Testis (tissue), 3 donors: ENCODE data around the gene ALDH1A3. TPM values are rescaled to one million over a fixed set of nuclear protein-coding genes. Genes with fewer than 3 reads are reported as not detected.

ENCODE experiments used
- DNase-seq: peaks from one replicate; pipeline ENCODE4 v3.0.0-alpha.2; 2019
- H3K27ac ChIP-seq, 2 donors: fragments of 200-600 bp; sonication (generic); one replicate each; pipeline ENCODE4 v1.5.1; 2019
- H3K27me3 ChIP-seq: fragments of 200-600 bp; sonication (generic); one replicate; pipeline ENCODE4 v1.5.1; 2019
- H3K36me3 ChIP-seq: fragments of 200-600 bp; sonication (generic); one replicate; pipeline ENCODE4 v1.5.1; 2017; ENCODE audit warnings: low read depth; ENCODE audit errors: missing control alignments
- H3K4me1 ChIP-seq: fragments of 200-600 bp; sonication (generic); one replicate; pipeline ENCODE4 v1.5.1; 2019
- H3K4me3 ChIP-seq, 2 donors: fragments of 200-600 bp; sonication (generic); one replicate each; pipeline ENCODE4 v1.5.1; 2017 to 2019
- H3K9me3 ChIP-seq: fragments of 200-600 bp; sonication (generic); one replicate; pipeline ENCODE4 v1.5.1; 2017
- POLR2A ChIP-seq: fragments of 450-650 bp; IDR thresholded peaks from one replicate; pipeline ENCODE4 v1.6.1; 2017; ENCODE audit warnings: antibody characterized with exemption, mild to moderate bottlenecking, moderate library complexity
- WGBS, 2 donors: methylation state at CpG; one replicate each; pipeline ENCODE4 v1.1.5; 2018; 5-methylcytosine and 5-hydroxymethylcytosine counted together
- intact Hi-C: fragments of 100-400 bp; cut with DNase I; formaldehyde crosslinking; loops from one replicate; pipeline ENCODE4 v1.15.1; 2023; ENCODE audit warnings: low total_unique reads
- polyA plus RNA-seq: library from polyadenylated mRNA; stranded (reverse); fragments of 350-450 nt; fragmentation: Illumina TruSeq; extraction: RNeasy Lipid Tissue Mini Kit (QIAGEN cat#74804); gene quantifications from one replicate; pipeline ENCODE4 v1.2.3, GENCODE V29; 2014; ENCODE audit warnings: low read depth, low replicate concordance; ENCODE audit not compliant: insufficient read depth
- total RNA-seq, 2 donors: library from RNA; depleted of rRNA; stranded (reverse); fragments of >200 nt; gene quantifications; one replicate each; pipeline ENCODE4 v1.2.3, GENCODE V29; 2016
- TF ChIP-seq, protein P1 (sequence below), 3 experiments: fragments of 450-650 bp in 2 of 3; fragments of 200-600 bp in 1 of 3; sonication (generic) in 1 of 3; IDR thresholded peaks; one replicate each; pipeline ENCODE4 v1.5.1; 2016 to 2019; ENCODE audit warnings: antibody characterized with exemption in 3 of 3, mild to moderate bottlenecking in 2 of 3, moderate library complexity in 1 of 3

The ALDH1A3 gene
- total and polyA plus RNA-seq, 3 donors from 2014 or later: 29.5 to 69.9 (median 42.5) TPM

DNA sequence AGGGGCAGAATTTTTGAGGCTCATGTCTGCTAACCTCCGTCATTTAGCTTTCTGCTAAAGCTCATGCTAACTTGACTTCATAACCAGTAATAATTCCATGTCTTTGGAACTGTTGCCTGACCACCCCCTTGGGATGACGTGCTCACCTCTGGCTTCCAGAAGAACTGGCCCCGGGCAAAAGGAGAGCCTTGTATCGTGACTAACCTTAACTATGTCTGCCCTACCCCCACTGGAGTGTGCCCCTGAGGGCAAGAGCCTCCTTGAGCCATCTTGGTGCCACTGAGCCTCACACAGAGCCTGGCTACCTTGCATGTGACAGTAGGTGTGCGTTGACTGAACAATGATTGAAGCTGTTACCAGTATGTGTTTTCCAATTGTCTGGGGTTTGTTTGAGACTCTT is 44.3 kb downstream of the ALDH1A3 start:
- H3K36me3 ChIP-seq: no peaks in the 10 kb centered on the region
- intact Hi-C loops: no loop called here
- no peak for TF ChIP-seq POLR2A

DNA sequence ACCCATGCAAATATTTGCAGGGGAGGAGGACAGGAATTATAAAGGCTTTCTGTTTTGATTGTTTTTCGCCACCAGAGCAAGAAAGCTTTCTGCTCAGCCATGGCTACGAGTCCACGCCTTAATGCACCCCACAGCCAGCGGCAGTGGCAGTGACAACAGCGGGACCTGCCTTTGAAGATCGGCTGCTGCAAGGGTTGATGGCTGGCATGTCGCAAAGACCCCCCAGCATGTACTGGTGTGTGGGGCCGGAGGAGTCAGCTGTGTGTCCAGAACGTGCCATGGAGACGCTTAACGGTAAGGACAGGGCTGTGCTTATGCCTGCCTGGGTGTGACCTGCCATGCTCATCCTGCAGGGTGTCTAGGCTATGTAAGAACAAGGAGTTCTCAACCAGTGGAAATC is 44.8 kb downstream of the ALDH1A3 start:
- intact Hi-C loops: no loop called here

More for the DNA sequence above, 44.3 kb downstream of the ALDH1A3 start:
- no peak overlapping the region for H3K27ac ChIP-seq
- H3K27me3 ChIP-seq: no peaks in the 10 kb centered on the region
- 91 to 97% methylated on average over 5 of the region's 5 CpGs for WGBS, 2 donors
- peaks cover 17% of the 10 kb centered on the region for H3K4me1 ChIP-seq
- H3K9me3 ChIP-seq: no peaks in the 10 kb centered on the region
- no peak for DNase-seq
- H3K4me3 ChIP-seq: no peak overlapping the region

DNA sequence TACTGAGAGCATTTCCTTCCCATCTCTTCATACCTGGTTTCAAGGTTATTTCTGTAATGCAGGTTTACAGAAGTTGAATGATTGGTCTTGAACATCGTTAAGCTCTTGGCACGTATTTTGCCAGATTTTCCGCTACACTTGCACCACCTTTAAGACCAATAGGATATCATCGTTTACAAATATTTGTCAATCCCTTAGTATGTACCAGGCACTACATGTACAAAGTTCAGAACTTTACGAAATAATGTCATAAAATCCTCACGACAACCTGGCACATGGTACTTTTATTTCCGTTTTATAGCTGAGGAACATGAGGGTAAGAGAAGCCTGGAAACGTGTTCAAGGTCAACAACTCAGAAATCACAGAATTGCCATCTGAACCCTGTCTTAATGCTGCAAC is 45.8 kb downstream of the ALDH1A3 start:
- Histone ChIP-seq H3K36me3 (no peaks in the 10 kb centered on the region), H3K4me1 (peaks cover 10% of the 10 kb centered on the region), H3K4me3 (no peak overlapping the region), H3K9me3 (no peaks in the 10 kb centered on the region), H3K27me3 (no peaks in the 10 kb centered on the region), H3K27ac (no peak overlapping the region)
- 71 to 82% methylated on average over 8 of the region's 8 CpGs for WGBS, 2 donors
- no peak for TF ChIP-seq POLR2A
- TF ChIP-seq, protein P1, sequence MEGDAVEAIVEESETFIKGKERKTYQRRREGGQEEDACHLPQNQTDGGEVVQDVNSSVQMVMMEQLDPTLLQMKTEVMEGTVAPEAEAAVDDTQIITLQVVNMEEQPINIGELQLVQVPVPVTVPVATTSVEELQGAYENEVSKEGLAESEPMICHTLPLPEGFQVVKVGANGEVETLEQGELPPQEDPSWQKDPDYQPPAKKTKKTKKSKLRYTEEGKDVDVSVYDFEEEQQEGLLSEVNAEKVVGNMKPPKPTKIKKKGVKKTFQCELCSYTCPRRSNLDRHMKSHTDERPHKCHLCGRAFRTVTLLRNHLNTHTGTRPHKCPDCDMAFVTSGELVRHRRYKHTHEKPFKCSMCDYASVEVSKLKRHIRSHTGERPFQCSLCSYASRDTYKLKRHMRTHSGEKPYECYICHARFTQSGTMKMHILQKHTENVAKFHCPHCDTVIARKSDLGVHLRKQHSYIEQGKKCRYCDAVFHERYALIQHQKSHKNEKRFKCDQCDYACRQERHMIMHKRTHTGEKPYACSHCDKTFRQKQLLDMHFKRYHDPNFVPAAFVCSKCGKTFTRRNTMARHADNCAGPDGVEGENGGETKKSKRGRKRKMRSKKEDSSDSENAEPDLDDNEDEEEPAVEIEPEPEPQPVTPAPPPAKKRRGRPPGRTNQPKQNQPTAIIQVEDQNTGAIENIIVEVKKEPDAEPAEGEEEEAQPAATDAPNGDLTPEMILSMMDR (IDR thresholded peaks at IDR 0.05): no peak
- intact Hi-C loops: no loop called here
- DNase-seq: no peak

More for the DNA sequence above, 44.8 kb downstream of the ALDH1A3 start:
- H3K9me3 ChIP-seq: no peaks in the 10 kb centered on the region
- TF ChIP-seq, protein P1 (IDR thresholded peaks at IDR 0.05): no peak
- no peak for TF ChIP-seq POLR2A
- H3K36me3 ChIP-seq: no peaks in the 10 kb centered on the region
- no peaks in the 10 kb centered on the region for H3K27me3 ChIP-seq
- no peak overlapping the region for H3K27ac ChIP-seq
- DNase-seq: no peak
- 90 to 92% methylated on average over 10 to 11 of the region's 11 CpGs for WGBS, 2 donors
- H3K4me1 ChIP-seq: peaks cover 17% of the 10 kb centered on the region
- H3K4me3 ChIP-seq: no peak overlapping the region

DNA sequence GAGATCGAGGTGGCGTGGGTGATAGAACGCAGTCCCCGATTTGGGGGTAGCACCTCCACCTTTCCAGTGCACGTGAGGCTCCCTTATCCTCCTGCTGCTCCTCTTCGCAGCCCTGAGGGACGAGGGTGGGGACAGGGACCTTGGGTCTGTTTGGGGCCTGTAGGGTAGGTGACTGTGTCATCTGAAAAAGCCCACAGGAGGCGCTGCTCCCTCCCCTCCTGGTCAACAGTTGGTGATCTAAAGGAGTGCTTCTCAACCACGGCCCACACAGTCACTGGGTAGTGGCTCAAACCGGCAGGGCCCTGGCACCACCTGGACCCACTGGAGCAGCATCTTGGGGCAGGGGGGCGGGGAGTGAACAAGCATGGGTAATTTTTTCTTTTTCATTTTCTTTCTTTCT is 46.6 kb downstream of the ALDH1A3 start:
- DNase-seq: no peak
- TF ChIP-seq POLR2A: no peak
- TF ChIP-seq, protein P1 (IDR thresholded peaks at IDR 0.05): no peak
- Histone ChIP-seq H3K36me3 (no peaks in the 10 kb centered on the region), H3K4me3 (no peak overlapping the region), H3K27me3 (no peaks in the 10 kb centered on the region), H3K4me1 (peaks cover 4% of the 10 kb centered on the region), H3K27ac (no peak overlapping the region), H3K9me3 (no peaks in the 10 kb centered on the region)
- 90 to 92% methylated on average over 11 of the region's 11 CpGs for WGBS, 2 donors
- intact Hi-C loops: no loop called here

DNA sequence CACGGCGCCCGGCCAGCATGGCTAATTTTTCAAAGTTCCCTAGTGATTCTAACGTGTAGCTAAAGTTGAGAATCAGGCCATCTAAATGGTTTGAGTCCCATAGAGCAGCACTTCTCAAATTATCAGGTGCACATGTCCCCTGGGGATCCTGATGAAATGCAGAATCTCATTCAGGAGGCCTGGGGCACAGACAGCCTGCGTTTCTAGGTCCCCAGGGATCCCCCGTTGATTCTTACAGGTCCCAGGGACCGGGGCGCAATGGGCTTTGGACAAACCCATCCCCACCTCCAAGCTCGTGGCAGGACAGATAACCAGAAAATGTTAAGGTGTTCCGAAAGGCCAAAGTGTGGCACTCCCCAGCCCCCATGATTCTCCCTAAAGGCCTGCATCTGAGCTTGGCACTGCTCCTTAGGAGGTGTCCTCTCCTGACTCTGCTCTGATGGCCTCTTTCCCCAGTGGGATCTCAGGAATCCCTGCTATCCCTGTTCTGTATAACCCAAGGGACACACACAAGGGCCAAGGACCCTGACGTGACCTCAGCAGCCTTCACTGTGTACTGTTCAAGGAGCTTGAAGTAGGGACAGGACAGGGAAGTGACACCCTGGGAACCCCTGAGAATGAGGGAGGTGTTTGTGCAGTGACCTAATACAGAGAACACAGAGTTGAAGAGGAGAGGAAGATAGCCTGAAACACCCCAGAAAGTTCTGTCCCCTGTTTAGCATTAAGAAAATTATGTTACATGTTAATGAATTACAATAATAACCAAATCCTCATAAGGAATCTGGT is 47.5 kb downstream of the ALDH1A3 start:
- H3K9me3 ChIP-seq: no peaks in the 10 kb centered on the region
- intact Hi-C loops: no loop called here
- whole genome bisulfite sequencing, 2 donors: 90 to 91% methylated on average over 10 to 11 of the region's 11 CpGs

More for the DNA sequence above, 47.5 kb downstream of the ALDH1A3 start:
- TF ChIP-seq, protein P1 (IDR thresholded peaks at IDR 0.05): no peak
- TF ChIP-seq POLR2A: no peak
- H3K4me3 ChIP-seq: no peak overlapping the region
- no peaks in the 10 kb centered on the region for H3K27me3 ChIP-seq
- DNase-seq: no peak
- H3K27ac ChIP-seq: no peak overlapping the region
- H3K36me3 ChIP-seq: no peaks in the 10 kb centered on the region
- H3K4me1 ChIP-seq: peaks cover 4% of the 10 kb centered on the region
